CD4-positive, alpha-beta T cell (primary cell): Measurements from ENCODE around the gene POLR2J3. TPM values are rescaled to one million over a fixed set of nuclear protein-coding genes. Genes with fewer than 3 reads are reported as not detected.
"Not testable (repeated sequence)": the region's sequence is repeated elsewhere in the genome, so short reads cannot be mapped to it uniquely, and the experiment has no call there.

Source experiments
- ATAC-seq: fragments of 200-7000 bp; cut with Tn5 transposase; one replicate; pipeline ENCODE4 v1.10.0; 2022; ENCODE audit warnings: mild to moderate bottlenecking; ENCODE audit not compliant: poor library complexity
- CTCF ChIA-PET: fragments of 350-600 bp; sonication (Branson Sonifier 250); formaldehyde crosslinking; loops from one replicate; lab custom pipeline; 2021; ENCODE audit warnings: antibody characterized with exemption, inconsistent platforms; lab: Charles Lee
- POLR2A ChIA-PET: fragments of 350-600 bp; sonication (Branson Sonifier 250); formaldehyde crosslinking; loops from one replicate; lab custom pipeline; 2021; ENCODE audit warnings: antibody characterized with exemption, inconsistent platforms; lab: Charles Lee
- DNase-seq, 14 experiments: peaks; one replicate each; pipeline ENCODE4 v3.0.0-alpha.2; 2013 to 2020; ENCODE audit warnings: mixed read lengths in 2 of 14
- H3K27ac ChIP-seq, 2 donors: one replicate each; pipeline versions ENCODE4 v1.5.1 to v1.7.0; 2013; ENCODE audit warnings: low read length in 2 of 2, low read depth in 1 of 2, mild to moderate bottlenecking in 1 of 2
- H3K27me3 ChIP-seq, 2 experiments: 1 replicate in 1 of 2; 2 replicates in 1 of 2; pipeline versions ENCODE4 v1.6.1 to v1.7.0; 2013; ENCODE audit warnings: low read length in 2 of 2, control low read depth in 1 of 2, mild to moderate bottlenecking in 1 of 2, moderate library complexity in 1 of 2; ENCODE audit not compliant: insufficient read depth in 2 of 2, control insufficient read depth in 1 of 2
- H3K36me3 ChIP-seq: one replicate; pipeline ENCODE4 v1.6.1; 2013; ENCODE audit warnings: low read length, control low read depth; ENCODE audit not compliant: insufficient read depth
- H3K4me1 ChIP-seq: one replicate; pipeline ENCODE4 v1.6.1; 2013; ENCODE audit warnings: low read length, control low read depth; ENCODE audit not compliant: insufficient read depth
- H3K4me3 ChIP-seq: one replicate; pipeline ENCODE4 v1.5.1; 2013; ENCODE audit warnings: mild to moderate bottlenecking, low read length, moderate library complexity
- H3K9me3 ChIP-seq, 2 experiments: 1 replicate in 1 of 2; 2 replicates in 1 of 2; pipeline versions ENCODE4 v1.6.1 to v1.7.0; 2013; ENCODE audit warnings: low read length in 2 of 2, mild to moderate bottlenecking in 2 of 2, control low read depth in 1 of 2, moderate library complexity in 1 of 2; ENCODE audit not compliant: control insufficient read depth in 1 of 2, insufficient read depth in 1 of 2
- H3K27ac Mint-ChIP-seq: one replicate; pipeline ENCODE4 v1.8.0; 2020; ENCODE audit warnings: mixed read lengths
- H3K27me3 Mint-ChIP-seq: one replicate; pipeline ENCODE4 v1.8.0; 2021; ENCODE audit warnings: mixed read lengths
- H3K36me3 Mint-ChIP-seq: one replicate; pipeline ENCODE4 v1.8.0; 2021; ENCODE audit warnings: low read depth, mixed read lengths
- H3K4me1 Mint-ChIP-seq: one replicate; pipeline ENCODE4 v1.8.0; 2021; ENCODE audit warnings: low read depth, mixed read lengths
- H3K4me3 Mint-ChIP-seq: one replicate; pipeline ENCODE4 v1.8.0; 2020; ENCODE audit warnings: mild to moderate bottlenecking, mixed read lengths
- H3K9me3 Mint-ChIP-seq: one replicate; pipeline ENCODE4 v1.8.0; 2020; ENCODE audit warnings: mixed read lengths
- intact Hi-C, 2 experiments: fragments of 100-400 bp; cut with DNase I in 1 of 2; cut with micrococcal nuclease in 1 of 2; formaldehyde crosslinking; loops; one replicate each; pipeline versions ENCODE4 v1.15.1 to v1.9.0; 2023 to 2025; cut with DNase I, micrococcal nuclease
- total RNA-seq, 174 experiments: library from RNA in 2 of 174; stranded (reverse) in 2 of 174; gene quantifications; one replicate each; pipeline ENCODE4 v1.2.3 and lab custom pipeline; 2021 to 2026

Gene POLR2J3
- total RNA-seq, 2 experiments from 2014 or later: 82.5 to 90.6 TPM

DNA sequence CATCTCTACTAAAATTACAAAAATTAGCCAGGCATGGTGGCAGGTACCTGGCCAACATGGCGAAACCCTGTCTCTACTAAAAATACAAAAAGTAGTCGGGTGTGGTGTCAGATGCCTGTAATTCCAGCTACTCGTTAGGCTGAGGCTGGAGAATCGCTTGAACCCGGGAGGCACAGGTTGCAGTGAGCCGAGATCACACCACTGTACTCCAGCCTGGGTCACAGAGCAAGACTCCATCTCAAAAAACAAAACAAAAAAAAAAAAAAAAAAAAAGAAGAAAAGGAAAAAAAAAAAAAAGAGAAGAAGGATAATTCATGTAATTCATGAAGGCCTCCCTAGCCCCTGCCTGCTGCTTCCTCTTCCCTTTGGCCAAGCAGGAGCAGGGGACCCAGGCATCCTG, 31.8 kb downstream of the POLR2J3 start:
- H3K36me3 Mint-ChIP-seq, ATAC-seq, H3K27me3 ChIP-seq, H3K27ac ChIP-seq, H3K27ac Mint-ChIP-seq, POLR2A ChIA-PET, H3K4me1 Mint-ChIP-seq, DNase-seq, H3K4me3 Mint-ChIP-seq, H3K27me3 Mint-ChIP-seq, H3K9me3 Mint-ChIP-seq, intact Hi-C loops, H3K9me3 ChIP-seq, H3K4me3 ChIP-seq, H3K36me3 ChIP-seq, H3K4me1 ChIP-seq, CTCF ChIA-PET: not testable (repeated sequence)

DNA sequence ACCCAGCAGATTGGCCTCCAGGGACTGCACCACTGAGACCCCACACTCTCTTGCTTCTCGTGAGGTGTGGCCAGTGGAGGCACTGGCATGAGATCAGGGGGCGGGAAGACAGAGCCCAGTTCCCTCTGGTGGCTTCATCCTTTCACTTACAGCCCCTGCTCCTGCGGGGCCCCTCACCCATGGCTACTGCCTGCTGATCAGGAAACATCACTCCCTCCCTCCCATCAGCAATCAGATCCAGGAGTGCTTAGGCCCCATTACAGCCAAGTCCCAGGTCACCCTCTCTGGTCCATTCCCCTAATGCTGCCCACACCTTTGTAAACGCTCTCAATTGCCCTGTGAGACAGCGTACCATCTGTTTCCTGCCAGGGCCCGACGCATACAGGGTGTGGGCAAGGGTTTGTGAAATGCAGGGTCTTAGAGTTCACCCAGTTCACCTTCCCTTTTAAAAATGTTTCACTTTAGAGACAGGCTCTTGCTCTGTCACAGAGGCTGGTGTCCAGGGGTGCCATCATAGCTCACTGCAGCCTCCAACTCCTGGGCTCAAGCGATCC, 37.2 kb downstream of the POLR2J3 start:
- CTCF ChIA-PET: not testable (repeated sequence)

DNA sequence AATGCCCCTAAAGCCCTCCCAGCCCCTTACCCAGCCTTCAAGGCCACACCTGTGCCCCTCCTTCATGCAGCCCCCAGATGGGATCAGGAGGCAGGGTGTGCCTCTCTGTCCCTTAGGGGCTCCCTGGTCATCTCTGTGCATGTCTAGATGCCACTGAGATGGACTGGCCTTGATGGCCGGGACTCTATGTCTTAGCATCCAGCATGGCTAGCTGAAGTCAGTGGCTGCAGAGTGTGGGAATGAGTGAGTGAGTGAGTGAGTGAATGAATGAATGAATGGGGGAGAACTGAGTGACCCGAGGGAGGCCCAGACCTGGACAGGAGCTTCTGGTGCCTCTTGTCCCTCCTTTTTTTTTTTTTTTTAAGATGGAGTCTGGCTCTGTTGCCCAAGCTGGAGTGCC, 40.3 kb downstream of the POLR2J3 start:
- H3K4me1 ChIP-seq, H3K9me3 ChIP-seq, H3K9me3 Mint-ChIP-seq, H3K27me3 ChIP-seq, H3K4me3 Mint-ChIP-seq, ATAC-seq, H3K27ac ChIP-seq, H3K36me3 Mint-ChIP-seq, CTCF ChIA-PET, H3K4me3 ChIP-seq, DNase-seq, H3K27ac Mint-ChIP-seq, H3K4me1 Mint-ChIP-seq, H3K27me3 Mint-ChIP-seq, POLR2A ChIA-PET, intact Hi-C loops, H3K36me3 ChIP-seq: not testable (repeated sequence)

More for the DNA sequence above, 37.2 kb downstream of the POLR2J3 start:
- H3K27me3 Mint-ChIP-seq, ATAC-seq, H3K4me1 Mint-ChIP-seq, H3K9me3 Mint-ChIP-seq, H3K9me3 ChIP-seq, H3K36me3 Mint-ChIP-seq, H3K4me1 ChIP-seq, H3K36me3 ChIP-seq, H3K27ac ChIP-seq, intact Hi-C loops, DNase-seq, H3K4me3 ChIP-seq, H3K27me3 ChIP-seq, H3K27ac Mint-ChIP-seq, POLR2A ChIA-PET, H3K4me3 Mint-ChIP-seq: not testable (repeated sequence)

DNA sequence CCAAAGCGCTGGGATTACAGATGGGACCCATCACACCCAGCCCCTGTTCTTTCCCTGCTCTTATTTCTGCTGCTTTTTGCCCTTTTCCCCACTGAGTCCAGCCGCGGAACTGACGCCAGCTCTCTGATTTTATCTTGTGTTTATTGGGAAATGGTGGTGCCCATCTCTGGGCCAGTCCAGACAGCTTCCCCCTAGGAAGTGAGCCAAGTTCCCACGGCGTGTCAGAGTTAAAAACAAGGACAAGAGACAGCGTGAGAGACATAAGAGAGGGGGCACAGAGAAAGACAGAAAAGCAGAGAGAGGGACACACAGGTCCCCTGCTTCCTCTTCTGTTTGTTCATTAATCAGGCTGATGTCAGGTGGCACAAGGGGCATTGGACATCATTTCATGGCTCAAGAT, 40.8 kb downstream of the POLR2J3 start:
- H3K4me3 ChIP-seq, H3K27me3 Mint-ChIP-seq, H3K4me3 Mint-ChIP-seq, H3K4me1 Mint-ChIP-seq, DNase-seq, H3K27ac Mint-ChIP-seq, H3K4me1 ChIP-seq, intact Hi-C loops, H3K27me3 ChIP-seq, H3K9me3 Mint-ChIP-seq, H3K36me3 Mint-ChIP-seq, H3K36me3 ChIP-seq, H3K9me3 ChIP-seq, ATAC-seq, H3K27ac ChIP-seq, POLR2A ChIA-PET, CTCF ChIA-PET: not testable (repeated sequence)

DNA sequence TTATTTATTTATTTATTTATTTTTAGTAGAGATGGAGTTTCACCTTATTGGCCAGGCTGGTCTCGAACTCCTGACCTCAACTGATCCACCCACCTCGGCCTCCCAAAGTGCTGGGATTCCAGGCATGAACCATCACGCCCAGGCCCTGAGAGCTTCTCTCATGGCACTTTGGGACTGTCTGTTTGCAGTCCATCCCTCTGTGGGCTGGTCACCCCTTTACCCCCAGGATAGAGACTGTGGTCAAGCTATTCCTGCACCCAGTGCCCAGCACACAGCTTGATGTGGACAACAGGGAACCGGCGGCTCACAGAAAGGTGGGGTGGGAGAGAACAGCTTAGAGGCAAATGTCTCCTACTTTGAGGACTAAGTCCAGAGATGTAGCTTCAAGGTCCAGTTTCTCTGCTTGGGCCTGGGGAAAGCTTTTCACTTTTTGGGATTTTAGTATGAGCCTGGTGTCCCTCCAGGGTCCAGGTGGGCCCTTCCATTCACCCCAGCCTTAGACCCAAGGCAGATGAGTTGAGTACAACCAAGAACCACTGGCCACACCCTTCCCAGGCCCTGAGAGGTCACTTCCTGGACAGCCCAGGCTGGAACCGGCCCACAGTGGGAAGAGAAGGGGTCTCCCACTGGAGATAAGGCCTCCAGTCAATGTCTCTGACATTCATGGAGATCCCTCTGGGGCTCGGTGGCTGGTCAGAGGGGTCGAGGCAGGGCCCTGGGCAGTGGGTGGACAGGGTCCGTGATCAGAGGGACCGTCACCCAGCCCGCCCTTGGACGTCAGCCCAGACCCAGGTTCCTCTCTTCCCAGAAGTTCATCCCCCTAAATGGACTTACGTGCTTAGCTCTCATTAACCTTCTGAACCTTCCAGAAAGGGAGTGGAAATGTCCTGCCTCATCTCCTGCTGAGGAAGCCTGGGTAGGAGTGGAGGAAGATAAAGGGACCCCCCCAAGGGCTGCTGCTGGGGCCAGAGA, 44.3 kb downstream of the POLR2J3 start:
- H3K4me3 Mint-ChIP-seq, H3K4me1 Mint-ChIP-seq, H3K27me3 Mint-ChIP-seq, H3K4me3 ChIP-seq, H3K27ac ChIP-seq, intact Hi-C loops, H3K9me3 ChIP-seq, POLR2A ChIA-PET, H3K9me3 Mint-ChIP-seq, H3K36me3 Mint-ChIP-seq, H3K36me3 ChIP-seq, DNase-seq, H3K4me1 ChIP-seq, CTCF ChIA-PET, H3K27me3 ChIP-seq, ATAC-seq, H3K27ac Mint-ChIP-seq: not testable (repeated sequence)

DNA sequence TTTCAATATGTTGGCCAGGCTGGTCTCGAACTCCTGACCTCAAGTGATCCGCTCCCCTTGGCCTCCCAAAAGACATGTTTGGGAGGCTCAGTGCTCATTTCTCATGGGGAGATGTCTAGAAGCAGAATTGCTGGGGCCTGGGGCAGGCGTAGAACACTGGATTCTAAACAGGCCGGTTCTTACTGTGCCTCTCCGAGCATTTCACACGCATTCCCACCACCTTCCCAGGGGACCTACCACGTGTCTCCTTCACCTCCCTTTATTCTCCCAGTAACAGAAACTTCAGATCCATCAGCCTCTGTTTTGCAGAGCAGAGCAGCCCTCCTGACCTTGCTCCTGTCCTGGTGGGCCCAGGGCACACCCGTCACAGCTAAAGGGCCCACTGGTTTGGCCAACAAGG, 45.2 kb downstream of the POLR2J3 start:
- H3K4me1 Mint-ChIP-seq, H3K27ac ChIP-seq, H3K4me3 Mint-ChIP-seq, H3K27ac Mint-ChIP-seq, CTCF ChIA-PET, H3K9me3 ChIP-seq, H3K36me3 ChIP-seq, H3K4me3 ChIP-seq, POLR2A ChIA-PET, H3K27me3 ChIP-seq, H3K4me1 ChIP-seq, H3K36me3 Mint-ChIP-seq, DNase-seq, ATAC-seq, H3K9me3 Mint-ChIP-seq, intact Hi-C loops, H3K27me3 Mint-ChIP-seq: not testable (repeated sequence)

DNA sequence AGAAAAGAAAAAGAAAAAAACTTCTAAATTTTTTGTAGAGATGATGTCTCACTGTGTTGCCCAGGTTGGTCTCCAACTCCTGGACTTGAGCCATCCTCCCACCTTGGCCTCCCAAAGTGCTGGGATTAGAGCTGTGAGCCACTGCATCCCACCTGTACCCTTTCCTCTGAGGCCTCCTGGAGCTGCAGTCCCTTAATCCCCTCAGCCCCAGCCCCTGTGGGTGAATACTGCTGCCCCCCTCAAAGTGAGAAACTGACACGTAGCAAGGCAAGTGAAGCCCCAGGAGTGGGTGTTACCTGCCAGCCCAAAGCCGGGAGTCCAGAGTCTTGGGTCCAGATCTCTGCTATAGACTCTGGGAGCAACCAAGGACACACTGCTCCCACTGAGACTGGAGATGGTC, 47.6 kb downstream of the POLR2J3 start:
- H3K9me3 Mint-ChIP-seq, H3K27ac Mint-ChIP-seq, CTCF ChIA-PET, H3K36me3 Mint-ChIP-seq, H3K4me1 Mint-ChIP-seq, H3K27me3 Mint-ChIP-seq, H3K4me3 Mint-ChIP-seq, H3K36me3 ChIP-seq, intact Hi-C loops, H3K9me3 ChIP-seq, ATAC-seq, POLR2A ChIA-PET, H3K4me3 ChIP-seq, H3K27ac ChIP-seq, H3K4me1 ChIP-seq, H3K27me3 ChIP-seq: not testable (repeated sequence)
- peak in 1 of 14 experiments; percentile 1 for DNase-seq
